ENCODE measurements around the gene CFAP161. TPM values are rescaled to one million over a fixed set of nuclear protein-coding genes. Genes with fewer than 3 reads are reported as not detected.

Gene CFAP161
- total and polyA plus RNA-seq, 9 donors = 0.33 to 0.62 (median 0.54) TPM; not detected in 1

DNA sequence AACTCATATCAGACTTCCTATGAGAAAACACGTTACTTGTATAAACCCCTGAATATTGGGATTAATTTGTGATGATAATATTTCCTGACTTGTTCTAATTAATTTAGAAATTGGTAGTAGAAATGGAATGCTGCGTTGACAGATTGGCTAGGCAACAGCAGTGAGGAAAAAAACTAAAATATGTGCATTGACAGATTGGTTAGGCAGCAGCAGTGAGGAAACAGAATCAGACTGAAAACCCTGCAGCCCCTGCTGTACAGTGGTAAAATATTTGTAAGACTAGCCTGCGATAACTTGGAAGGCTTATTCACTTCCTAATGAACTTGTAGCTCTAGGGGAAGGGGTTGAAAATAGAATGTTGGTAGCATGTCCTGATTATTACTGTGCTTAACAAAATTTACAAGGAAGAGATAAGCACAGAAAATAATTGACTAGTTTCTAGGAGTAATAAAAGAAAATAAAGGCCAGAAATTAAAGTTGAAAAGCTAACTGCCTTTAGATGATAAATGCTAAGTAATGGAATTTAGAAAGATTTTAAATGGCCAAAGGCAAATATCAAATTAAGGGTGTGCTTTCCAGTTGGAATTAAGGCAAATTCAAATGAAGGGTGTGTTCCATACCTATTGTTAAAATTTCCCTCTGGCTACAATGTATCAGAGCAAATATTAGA lies 32.7 kb downstream of the CFAP161 start:
- Histone ChIP-seq H3K27me3 (ENCODE audit: control insufficient read depth, insufficient read depth, low read length) (no peaks in the 10 kb centered on the region), H3K4me1 (ENCODE audit: control insufficient read depth, insufficient read depth, low read length) (peaks cover 4% of the 10 kb centered on the region), H3K36me3 (ENCODE audit: control insufficient read depth, insufficient read depth, low read length) (no peaks in the 10 kb centered on the region), H3K27ac (ENCODE audit: low read length) (no peak overlapping the region), H3K9me3 (replicated peaks; ENCODE audit: control insufficient read depth, low read depth, low read length) (no peaks in the 10 kb centered on the region), H3K4me3 (ENCODE audit: low read length) (no peak overlapping the region)
- DNase-seq = no peak
- WGBS (ENCODE audit: insufficient coverage) = 53% methylated on average over 2 of the region's 3 CpGs

DNA sequence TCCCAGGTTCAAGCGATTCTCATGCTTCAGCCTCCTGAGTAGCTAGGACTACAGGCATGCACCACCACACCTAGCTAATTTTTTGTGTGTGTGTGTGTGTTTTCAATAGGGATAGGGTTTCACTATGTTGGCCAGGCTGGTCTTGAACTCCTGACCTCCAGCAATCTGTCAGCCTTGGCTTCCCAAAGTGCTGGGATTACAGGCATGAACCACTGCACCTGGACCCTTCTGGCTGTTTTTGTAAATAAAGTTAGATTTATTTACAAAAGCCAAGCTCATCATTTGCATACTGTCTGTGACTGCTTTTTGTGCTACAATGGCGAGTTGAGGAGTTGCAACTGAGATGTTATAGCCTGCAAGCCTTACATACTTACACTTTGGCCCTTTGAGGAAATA lies 34.1 kb downstream of the CFAP161 start:
- WGBS (ENCODE audit: insufficient coverage) = no CpG with 5 or more reads among the region's 2 CpGs
- no peak overlapping the region for H3K27ac ChIP-seq (ENCODE audit: low read length)
- DNase-seq = no peak
- H3K9me3 ChIP-seq (replicated peaks; ENCODE audit: control insufficient read depth, low read depth, low read length) = no peaks in the 10 kb centered on the region
- peaks cover 3% of the 10 kb centered on the region for H3K4me1 ChIP-seq (ENCODE audit: control insufficient read depth, insufficient read depth, low read length)
- H3K36me3 ChIP-seq (ENCODE audit: control insufficient read depth, insufficient read depth, low read length) = no peaks in the 10 kb centered on the region
- H3K27me3 ChIP-seq (ENCODE audit: control insufficient read depth, insufficient read depth, low read length) = peaks cover 4% of the 10 kb centered on the region
- H3K4me3 ChIP-seq (ENCODE audit: low read length) = no peak overlapping the region

DNA sequence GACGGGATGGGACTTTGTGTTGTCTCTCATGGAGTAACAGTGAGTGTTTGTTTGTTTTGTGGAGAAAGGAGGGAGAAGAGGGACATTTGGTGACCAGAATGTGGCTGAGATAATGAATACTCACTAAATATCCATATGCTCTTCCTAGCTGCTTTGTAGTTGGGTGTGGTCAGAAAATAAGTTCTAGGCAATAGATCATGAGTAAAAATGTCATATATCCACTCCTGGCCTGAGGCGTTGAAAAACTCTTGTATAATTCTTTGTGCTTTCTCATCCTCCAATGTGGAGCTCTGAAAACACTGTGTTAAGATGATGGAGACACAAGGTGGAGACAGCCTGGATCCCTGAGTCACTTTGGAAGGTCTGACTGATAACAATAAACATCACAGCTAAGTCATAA lies 34.6 kb downstream of the CFAP161 start:
- no peaks in the 10 kb centered on the region for H3K36me3 ChIP-seq (ENCODE audit: control insufficient read depth, insufficient read depth, low read length)
- DNase-seq = no peak
- H3K4me1 ChIP-seq (ENCODE audit: control insufficient read depth, insufficient read depth, low read length) = peaks cover 3% of the 10 kb centered on the region
- peaks cover 4% of the 10 kb centered on the region for H3K27me3 ChIP-seq (ENCODE audit: control insufficient read depth, insufficient read depth, low read length)
- no peaks in the 10 kb centered on the region for H3K9me3 ChIP-seq (replicated peaks; ENCODE audit: control insufficient read depth, low read depth, low read length)
- H3K27ac ChIP-seq (ENCODE audit: low read length) = no peak overlapping the region
- 80% methylated on average over 1 of the region's 2 CpGs for WGBS (ENCODE audit: insufficient coverage)
- H3K4me3 ChIP-seq (ENCODE audit: low read length) = no peak overlapping the region

DNA sequence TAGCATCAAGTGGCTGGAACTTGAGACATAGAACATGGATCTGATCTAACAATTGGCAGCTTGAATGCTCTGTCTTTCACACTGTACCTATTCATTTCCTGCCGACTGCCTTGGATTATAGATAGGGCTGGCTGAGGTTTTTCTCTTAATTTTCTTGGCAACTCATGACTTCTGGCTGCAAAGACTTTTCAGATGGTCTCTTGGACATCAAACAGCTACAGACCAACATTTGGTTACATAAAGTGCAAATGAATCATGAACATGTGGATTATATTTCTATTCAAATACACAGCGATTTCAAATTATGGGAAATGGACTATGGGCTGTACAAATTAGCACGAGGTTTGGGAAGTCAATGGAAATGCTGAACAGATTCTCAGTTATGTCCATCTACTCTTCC lies 36.4 kb downstream of the CFAP161 start:
- Histone ChIP-seq H3K4me1 (ENCODE audit: control insufficient read depth, insufficient read depth, low read length) (peaks cover 4% of the 10 kb centered on the region), H3K27me3 (ENCODE audit: control insufficient read depth, insufficient read depth, low read length) (peaks cover 4% of the 10 kb centered on the region), H3K4me3 (ENCODE audit: low read length) (no peak overlapping the region), H3K36me3 (ENCODE audit: control insufficient read depth, insufficient read depth, low read length) (no peaks in the 10 kb centered on the region), H3K27ac (ENCODE audit: low read length) (no peak overlapping the region), H3K9me3 (replicated peaks; ENCODE audit: control insufficient read depth, low read depth, low read length) (no peaks in the 10 kb centered on the region)
- peak; percentile 31 for DNase-seq
- no CpG with 5 or more reads among the region's 3 CpGs for WGBS (ENCODE audit: insufficient coverage)

DNA sequence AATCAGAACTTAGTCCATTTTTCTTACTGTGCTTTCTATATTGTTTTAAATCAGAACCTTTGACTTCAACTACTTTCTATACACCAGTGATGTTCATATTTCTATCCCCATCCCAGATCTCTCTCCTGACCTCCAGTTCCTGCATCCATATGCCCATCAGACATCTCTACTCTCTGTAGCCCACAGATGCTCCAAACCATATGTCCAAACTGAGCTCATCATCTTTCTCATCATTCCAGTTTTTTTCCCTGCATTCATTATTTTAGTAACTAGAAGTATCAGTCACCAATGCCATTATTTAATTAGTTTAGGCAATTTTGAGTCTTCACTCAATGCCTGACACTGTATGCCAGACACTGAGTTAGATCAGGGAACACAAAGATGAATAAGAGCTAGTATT lies 37.2 kb downstream of the CFAP161 start:
- no peak for DNase-seq
- Histone ChIP-seq H3K27me3 (ENCODE audit: control insufficient read depth, insufficient read depth, low read length) (peaks cover 5% of the 10 kb centered on the region), H3K36me3 (ENCODE audit: control insufficient read depth, insufficient read depth, low read length) (no peaks in the 10 kb centered on the region), H3K4me1 (ENCODE audit: control insufficient read depth, insufficient read depth, low read length) (peaks cover 9% of the 10 kb centered on the region), H3K9me3 (replicated peaks; ENCODE audit: control insufficient read depth, low read depth, low read length) (no peaks in the 10 kb centered on the region), H3K27ac (ENCODE audit: low read length) (no peak overlapping the region), H3K4me3 (ENCODE audit: low read length) (no peak overlapping the region)

DNA sequence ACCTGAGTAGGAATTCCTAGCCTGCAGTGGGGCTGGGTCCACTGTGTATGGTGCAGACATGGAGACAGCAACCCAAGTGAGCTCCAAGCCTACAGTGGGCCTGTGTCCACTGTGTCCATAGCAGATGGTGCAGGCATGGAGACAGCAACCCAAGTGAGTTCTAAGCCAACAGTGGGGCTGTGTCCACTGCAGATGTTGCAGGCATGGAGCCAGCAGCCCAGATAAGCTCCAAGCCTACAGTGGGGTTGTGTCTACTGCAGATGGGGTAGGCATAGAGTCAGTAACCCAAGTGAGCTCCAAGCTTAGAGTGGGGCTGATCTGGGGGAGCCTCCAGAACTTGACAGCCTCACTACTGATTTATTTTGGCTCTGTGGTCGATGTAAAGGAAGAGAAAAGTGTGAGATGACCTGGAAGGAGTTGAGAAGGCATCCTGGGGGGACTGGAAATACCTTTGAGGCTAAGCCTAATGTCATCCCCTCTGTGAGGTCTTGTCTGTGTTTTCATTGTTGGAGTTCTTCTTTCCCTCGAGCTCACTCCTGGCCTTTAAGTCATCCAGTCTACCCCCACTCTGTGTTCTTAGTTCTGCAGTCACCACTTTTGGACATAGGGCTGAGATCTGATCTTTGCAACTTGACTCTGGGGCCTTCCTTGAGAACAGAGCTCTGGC lies 40.2 kb downstream of the CFAP161 start:
- peaks cover 6% of the 10 kb centered on the region for H3K27me3 ChIP-seq (ENCODE audit: control insufficient read depth, insufficient read depth, low read length)
- WGBS (ENCODE audit: insufficient coverage) = 58% methylated on average over 2 of the region's 2 CpGs
- H3K36me3 ChIP-seq (ENCODE audit: control insufficient read depth, insufficient read depth, low read length) = no peaks in the 10 kb centered on the region
- no peak overlapping the region for H3K27ac ChIP-seq (ENCODE audit: low read length)
- no peak overlapping the region for H3K4me3 ChIP-seq (ENCODE audit: low read length)
- H3K4me1 ChIP-seq (ENCODE audit: control insufficient read depth, insufficient read depth, low read length) = peaks cover 12% of the 10 kb centered on the region
- DNase-seq = peak; percentile 64
- H3K9me3 ChIP-seq (replicated peaks; ENCODE audit: control insufficient read depth, low read depth, low read length) = no peaks in the 10 kb centered on the region

DNA sequence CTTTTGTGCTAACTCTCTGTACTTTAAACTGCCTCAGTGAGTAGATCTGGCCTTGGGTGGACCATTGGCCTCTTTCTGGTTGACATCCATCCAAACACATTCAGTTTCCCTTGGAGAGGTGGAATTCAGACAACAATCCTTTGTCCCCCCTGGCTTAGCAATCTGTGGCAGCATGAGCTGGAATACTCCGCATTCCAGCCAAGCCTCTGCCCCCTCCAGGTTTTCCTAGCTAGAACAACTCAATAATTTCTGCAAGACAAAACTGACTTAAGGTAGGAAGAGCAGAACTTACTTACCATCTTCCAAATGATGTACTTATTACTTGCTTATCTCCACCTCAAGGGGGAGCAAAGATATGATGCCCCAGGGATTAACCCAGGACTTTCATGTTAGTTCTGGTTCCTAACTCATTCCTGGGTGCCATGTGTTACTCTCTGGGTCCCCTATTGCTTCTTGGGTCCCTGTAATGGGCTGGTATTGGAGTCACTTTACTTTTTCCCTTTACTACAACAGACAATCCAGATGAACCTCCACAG lies 40.8 kb downstream of the CFAP161 start:
- WGBS (ENCODE audit: insufficient coverage) = 67% methylated on average over 1 of the region's 1 CpG

DNA sequence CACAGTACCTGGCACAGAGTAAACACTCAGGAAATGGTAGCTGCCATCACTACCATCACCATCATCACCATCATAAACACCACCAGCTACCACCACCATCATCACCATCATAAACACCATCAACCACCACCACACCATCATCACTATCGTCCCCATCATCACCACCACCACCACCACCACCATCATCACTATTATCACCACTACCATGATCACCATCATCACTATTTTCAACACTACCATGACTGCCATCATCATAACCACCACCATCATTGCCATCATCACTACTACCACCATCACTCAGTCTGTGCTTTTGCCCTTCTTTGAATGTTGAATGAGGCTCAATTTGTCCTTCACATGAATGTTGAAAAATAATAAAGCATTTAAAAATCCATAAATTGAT lies 41.4 kb downstream of the CFAP161 start:
- DNase-seq = no peak
- Histone ChIP-seq H3K27me3 (ENCODE audit: control insufficient read depth, insufficient read depth, low read length) (peaks cover 6% of the 10 kb centered on the region), H3K9me3 (replicated peaks; ENCODE audit: control insufficient read depth, low read depth, low read length) (no peaks in the 10 kb centered on the region), H3K27ac (ENCODE audit: low read length) (no peak overlapping the region), H3K4me3 (ENCODE audit: low read length) (no peak overlapping the region), H3K4me1 (ENCODE audit: control insufficient read depth, insufficient read depth, low read length) (peaks cover 12% of the 10 kb centered on the region), H3K36me3 (ENCODE audit: control insufficient read depth, insufficient read depth, low read length) (no peaks in the 10 kb centered on the region)
- WGBS (ENCODE audit: insufficient coverage) = 93% methylated on average over 1 of the region's 1 CpG

More for the DNA sequence above, 40.8 kb downstream of the CFAP161 start:
- no peak for DNase-seq
- H3K36me3 ChIP-seq (ENCODE audit: control insufficient read depth, insufficient read depth, low read length) = no peaks in the 10 kb centered on the region
- H3K4me3 ChIP-seq (ENCODE audit: low read length) = no peak overlapping the region
- no peaks in the 10 kb centered on the region for H3K9me3 ChIP-seq (replicated peaks; ENCODE audit: control insufficient read depth, low read depth, low read length)
- peaks cover 12% of the 10 kb centered on the region for H3K4me1 ChIP-seq (ENCODE audit: control insufficient read depth, insufficient read depth, low read length)
- H3K27ac ChIP-seq (ENCODE audit: low read length) = no peak overlapping the region
- H3K27me3 ChIP-seq (ENCODE audit: control insufficient read depth, insufficient read depth, low read length) = peaks cover 6% of the 10 kb centered on the region

DNA sequence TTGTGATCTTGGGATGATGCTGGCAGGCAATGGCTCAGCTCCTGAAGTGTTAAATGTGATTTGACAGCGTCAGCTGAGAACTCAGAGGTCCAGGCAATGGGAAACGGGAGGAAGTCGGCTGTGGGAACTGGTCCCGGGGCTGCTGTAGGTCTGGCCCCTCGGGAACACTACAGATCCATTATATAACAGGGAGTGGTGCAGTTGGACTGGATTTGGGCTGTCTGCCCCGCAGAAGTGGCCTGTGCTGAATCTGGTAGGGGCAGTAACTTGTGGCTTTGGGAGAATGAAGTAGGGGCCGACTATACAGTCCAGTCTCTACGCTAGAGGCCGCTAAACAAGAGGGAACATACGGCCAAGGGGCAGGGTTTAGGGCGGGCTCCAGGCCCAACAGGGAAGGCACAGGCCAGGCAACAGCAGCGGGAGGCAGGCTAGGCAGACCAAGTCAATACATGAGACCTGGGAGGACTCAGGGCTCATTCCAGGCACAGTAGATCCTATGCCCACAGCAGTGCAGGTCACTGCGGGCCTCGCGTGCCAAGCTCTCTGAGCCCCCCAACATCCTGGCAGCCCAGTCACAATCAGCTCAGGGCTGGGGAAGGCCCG lies 42.3 kb downstream of the CFAP161 start:
- no peaks in the 10 kb centered on the region for H3K36me3 ChIP-seq (ENCODE audit: control insufficient read depth, insufficient read depth, low read length)
- H3K27ac ChIP-seq (ENCODE audit: low read length) = peak overlapping the region; percentile 65
- DNase-seq = peak; percentile 76
- 42% methylated on average over 10 of the region's 16 CpGs for WGBS (ENCODE audit: insufficient coverage)
- peaks cover 7% of the 10 kb centered on the region for H3K27me3 ChIP-seq (ENCODE audit: control insufficient read depth, insufficient read depth, low read length)
- no peaks in the 10 kb centered on the region for H3K9me3 ChIP-seq (replicated peaks; ENCODE audit: control insufficient read depth, low read depth, low read length)
- H3K4me1 ChIP-seq (ENCODE audit: control insufficient read depth, insufficient read depth, low read length) = peaks cover 12% of the 10 kb centered on the region
- no peak overlapping the region for H3K4me3 ChIP-seq (ENCODE audit: low read length)

DNA sequence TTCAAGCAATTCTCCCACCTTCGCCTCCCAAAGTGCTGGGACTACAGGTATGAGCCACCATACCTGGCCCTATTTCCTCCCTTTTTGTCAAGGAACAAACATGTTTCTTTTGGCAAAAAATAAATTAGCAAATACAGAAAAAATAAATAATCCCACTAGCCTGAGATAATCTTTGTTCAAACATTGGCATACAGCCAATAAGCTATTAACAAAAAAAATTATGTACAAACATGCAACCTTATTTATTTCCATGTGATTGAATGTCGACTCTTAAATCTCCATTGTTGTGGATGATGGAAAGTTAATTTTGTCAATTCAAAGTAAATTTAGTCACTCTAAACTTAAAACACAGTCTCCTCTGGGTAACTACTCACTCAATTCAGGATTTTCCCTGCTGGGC lies 44.3 kb downstream of the CFAP161 start:
- H3K9me3 ChIP-seq (replicated peaks; ENCODE audit: control insufficient read depth, low read depth, low read length) = no peaks in the 10 kb centered on the region
- peaks cover 12% of the 10 kb centered on the region for H3K27me3 ChIP-seq (ENCODE audit: control insufficient read depth, insufficient read depth, low read length)
- no peak overlapping the region for H3K27ac ChIP-seq (ENCODE audit: low read length)
- H3K4me1 ChIP-seq (ENCODE audit: control insufficient read depth, insufficient read depth, low read length) = peaks cover 15% of the 10 kb centered on the region
- WGBS (ENCODE audit: insufficient coverage) = no CpG with 5 or more reads among the region's 2 CpGs
- no peaks in the 10 kb centered on the region for H3K36me3 ChIP-seq (ENCODE audit: control insufficient read depth, insufficient read depth, low read length)
- no peak for DNase-seq
- H3K4me3 ChIP-seq (ENCODE audit: low read length) = no peak overlapping the region
